ENCODE results near the gene ICAM1.

DNA sequence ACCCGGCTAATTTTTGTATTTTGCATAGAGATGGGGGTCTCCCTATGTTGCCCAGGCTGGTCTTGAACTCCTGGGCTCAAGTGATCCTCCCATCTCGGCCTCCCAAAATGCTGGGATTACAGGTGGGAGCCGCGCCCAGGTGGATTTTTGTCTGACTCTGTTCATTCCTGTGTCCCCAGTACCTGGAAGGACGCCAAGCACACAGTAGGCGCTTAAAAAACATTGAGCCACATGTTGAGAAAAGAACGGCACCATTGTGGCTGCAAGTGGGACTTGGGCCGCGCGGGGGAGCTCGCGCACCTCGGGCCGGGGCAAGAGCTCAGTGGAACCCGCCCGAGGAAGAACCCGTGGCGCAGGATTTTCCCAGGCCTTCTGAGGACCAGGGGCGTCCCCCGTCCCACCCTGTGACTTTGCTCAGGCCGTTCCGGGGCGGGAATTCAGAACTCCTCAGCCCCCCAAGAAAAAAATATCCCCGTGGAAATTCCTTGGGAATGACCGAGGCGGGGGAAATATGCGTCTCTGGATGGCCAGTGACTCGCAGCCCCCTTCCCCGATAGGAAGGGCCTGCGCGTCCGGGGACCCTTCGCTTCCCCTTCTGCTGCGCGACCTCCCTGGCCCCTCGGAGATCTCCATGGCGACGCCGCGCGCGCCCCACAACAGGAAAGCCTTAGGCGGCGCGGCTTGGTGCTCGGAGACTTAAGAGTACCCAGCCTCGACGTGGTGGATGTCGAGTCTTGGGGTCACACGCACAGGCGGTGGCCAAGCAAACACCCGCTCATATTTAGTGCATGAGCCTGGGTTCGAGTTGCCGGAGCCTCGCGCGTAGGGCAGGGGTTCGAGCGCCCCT lies 1.4 kb upstream of the ICAM1 start:
- TF ChIP-seq, protein P1, sequence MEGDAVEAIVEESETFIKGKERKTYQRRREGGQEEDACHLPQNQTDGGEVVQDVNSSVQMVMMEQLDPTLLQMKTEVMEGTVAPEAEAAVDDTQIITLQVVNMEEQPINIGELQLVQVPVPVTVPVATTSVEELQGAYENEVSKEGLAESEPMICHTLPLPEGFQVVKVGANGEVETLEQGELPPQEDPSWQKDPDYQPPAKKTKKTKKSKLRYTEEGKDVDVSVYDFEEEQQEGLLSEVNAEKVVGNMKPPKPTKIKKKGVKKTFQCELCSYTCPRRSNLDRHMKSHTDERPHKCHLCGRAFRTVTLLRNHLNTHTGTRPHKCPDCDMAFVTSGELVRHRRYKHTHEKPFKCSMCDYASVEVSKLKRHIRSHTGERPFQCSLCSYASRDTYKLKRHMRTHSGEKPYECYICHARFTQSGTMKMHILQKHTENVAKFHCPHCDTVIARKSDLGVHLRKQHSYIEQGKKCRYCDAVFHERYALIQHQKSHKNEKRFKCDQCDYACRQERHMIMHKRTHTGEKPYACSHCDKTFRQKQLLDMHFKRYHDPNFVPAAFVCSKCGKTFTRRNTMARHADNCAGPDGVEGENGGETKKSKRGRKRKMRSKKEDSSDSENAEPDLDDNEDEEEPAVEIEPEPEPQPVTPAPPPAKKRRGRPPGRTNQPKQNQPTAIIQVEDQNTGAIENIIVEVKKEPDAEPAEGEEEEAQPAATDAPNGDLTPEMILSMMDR (conservative IDR thresholded peaks at IDR 0.05), result peak; percentile 100
- TF ChIP-seq EZH2 (IDR thresholded peaks at IDR 0.05; ENCODE audit: low read depth), result no peak

Measured in PC-9 (cell line).